Mucosa of descending colon (tissue), 3 donors: ENCODE measurements around the gene MANBA. TPM values are rescaled to one million over a fixed set of nuclear protein-coding genes. Genes with fewer than 3 reads are reported as not detected.

Source experiments
- ATAC-seq: fragments of 200-7000 bp; cut with Tn5 transposase; one replicate; pipeline ENCODE4 v1.9.1; 2020; ENCODE audit warnings: mild to moderate bottlenecking, moderate library complexity
- DNase-seq, 3 donors: peaks; one replicate each; pipeline ENCODE4 v3.0.0-alpha.2; 2020
- H3K36me3 ChIP-seq: fragments of 200-600 bp; one replicate; pipeline ENCODE4 v1.8.0; 2021; ENCODE audit warnings: low read depth, mild to moderate bottlenecking
- H3K4me1 ChIP-seq: fragments of 200-600 bp; one replicate; pipeline ENCODE4 v1.8.0; 2021; ENCODE audit warnings: low read depth, mild to moderate bottlenecking
- H3K4me3 ChIP-seq: fragments of 200-600 bp; one replicate; pipeline ENCODE4 v1.8.0; 2021; ENCODE audit warnings: mild to moderate bottlenecking
- H3K9me3 ChIP-seq: fragments of 200-600 bp; one replicate; pipeline ENCODE4 v1.8.0; 2021; ENCODE audit warnings: mild to moderate bottlenecking
- CTCF ChIP-seq: fragments of 200-600 bp; IDR thresholded peaks from one replicate; pipeline ENCODE4 v1.8.0; 2022; ENCODE audit warnings: antibody characterized with exemption, mild to moderate bottlenecking
- intact Hi-C, 2 donors: fragments of 100-400 bp; cut with DNase I in 1 of 2; cut with micrococcal nuclease in 1 of 2; formaldehyde crosslinking; loops; one replicate each; pipeline versions ENCODE4 v1.11.0 to v1.11.1; 2022; cut with DNase I, micrococcal nuclease
- long read RNA-seq, 2 donors: library from polyadenylated mRNA; unstranded; transcript quantifications; one replicate each; pipeline ENCODE4 v2.0.0, GENCODE V29; 2019 to 2021
- total RNA-seq, 3 donors: library from RNA; stranded (reverse); fragmentation: NEBNext Ultra II Directional in 2 of 3; extraction: Animal tissue kit (Norgen Biotek cat#: 25700) in 2 of 3; gene quantifications; one replicate each; pipeline versions ENCODE4 v1.2.1 to v1.2.4, GENCODE V29; 2021 to 2023
- donor health status: DM: no; HTN: no; CAD: no; lungs with moderate emphysema.
- donor health status: DM: no; HTN: no; CAD: no.
- donor health status: DM: no; HTN: yes; CAD: no.

Gene MANBA
- 10 to 100 TPM; 15.5 to 25.0 (median 19.9) TPM for total RNA-seq
- long read RNA-seq, donor 1, transcript MANBA-201 (17 exons, 3,361 nt): major isoform, 23 of 30 reads
- long read RNA-seq, donor 1, partial matches to known transcripts: 2 of 30 reads
- long read RNA-seq, donor 1, other reads (novel, unspliced or antisense): 3 of 30 reads
- long read RNA-seq, donor 2, partial matches to known transcripts: 0 of 3 reads
- long read RNA-seq, donor 2, other reads (novel, unspliced or antisense): 2 of 3 reads

- no peaks in the 10 kb centered on the region for H3K36me3 ChIP-seq
- DNase-seq (peak; percentile 91 to 93 (median 93)), ATAC-seq (peak; percentile 99)
- peaks cover 11% of the 10 kb centered on the region for H3K4me1 ChIP-seq
- intact Hi-C loops: no loop called here
- no peak for TF ChIP-seq CTCF
- peak within 1 kb of the TSS; percentile 56 for H3K4me3 ChIP-seq
- no peaks in the 10 kb centered on the region for H3K9me3 ChIP-seq
Measured at GRCh38 chr4:102760645-102761295, at the start of gene MANBA. MANBA (minus strand) TSS chr4:102760968; CDS start chr4:102760894, 74 bp downstream.

- H3K4me1 ChIP-seq: peaks cover 14% of the 10 kb centered on the region
- DNase-seq: no peak
Measured at GRCh38 chr4:102809691-102810090, 48.9 kb upstream of the MANBA start.

GRCh38 chr4:102809190-102809589, 48.4 kb upstream of the MANBA start:
- H3K4me3 ChIP-seq: no peak overlapping the region
- no peak for DNase-seq
- intact Hi-C loops: no loop called here
- no peak for TF ChIP-seq CTCF
- peaks cover 14% of the 10 kb centered on the region for H3K4me1 ChIP-seq
- no peaks in the 10 kb centered on the region for H3K9me3 ChIP-seq
- peak; percentile 29 for ATAC-seq
- H3K36me3 ChIP-seq: no peaks in the 10 kb centered on the region

More at GRCh38 chr4:102809691-102810090, 48.9 kb upstream of the MANBA start:
- TF ChIP-seq CTCF: no peak
- Histone ChIP-seq H3K4me3 (no peak overlapping the region), H3K36me3 (no peaks in the 10 kb centered on the region), H3K9me3 (no peaks in the 10 kb centered on the region)
- ATAC-seq: no peak
- intact Hi-C loops: no loop called here

- intact Hi-C loops: no loop called here
- H3K36me3 ChIP-seq: no peaks in the 10 kb centered on the region
- ATAC-seq (no peak), DNase-seq (no peak)
- peaks cover 7% of the 10 kb centered on the region for H3K4me1 ChIP-seq
- no peak for TF ChIP-seq CTCF
- H3K9me3 ChIP-seq: no peaks in the 10 kb centered on the region
- H3K4me3 ChIP-seq: no peak overlapping the region
Measured at GRCh38 chr4:102808009-102808408, 47.2 kb upstream of the MANBA start.

- no peak for TF ChIP-seq CTCF
- ATAC-seq: no peak
- DNase-seq: no peak
- no peak overlapping the region for H3K4me3 ChIP-seq
- H3K4me1 ChIP-seq: peaks cover 7% of the 10 kb centered on the region
- H3K36me3 ChIP-seq: no peaks in the 10 kb centered on the region
- intact Hi-C loops: no loop called here
- H3K9me3 ChIP-seq: no peaks in the 10 kb centered on the region
Measured at GRCh38 chr4:102807345-102807744, 46.6 kb upstream of the MANBA start.
